ENCODE data around the gene BANF1.

BANF1 gene

GRCh38 chr11:66039765-66040164, 37.5 kb downstream of the BANF1 start:
- DNase-seq = no peak
- ATAC-seq = no peak

GRCh38 chr11:66042227-66042995, 40.1 kb downstream of the BANF1 start:
- no peak for ATAC-seq
- DNase-seq = no peak

- DNase-seq (no peak), ATAC-seq (no peak)
Measured at GRCh38 chr11:66042996-66043906, 40.9 kb downstream of the BANF1 start.

- ATAC-seq = peak; percentile 62
- DNase-seq = no peak
Measured at GRCh38 chr11:66044757-66045156, 42.5 kb downstream of the BANF1 start.

GRCh38 chr11:66045177-66045639, 42.9 kb downstream of the BANF1 start:
- DNase-seq (peak; percentile 90), ATAC-seq (peak; percentile 91)

- no peak for ATAC-seq
- no peak for DNase-seq
Measured at GRCh38 chr11:66046901-66047300, 44.6 kb downstream of the BANF1 start.

- ATAC-seq (no peak), DNase-seq (no peak)
Measured at GRCh38 chr11:66047541-66048365, 45.5 kb downstream of the BANF1 start.

GRCh38 chr11:66048547-66049323, 46.4 kb downstream of the BANF1 start, which contains the start of gene GAL3ST3:
Gene GAL3ST3, minus strand, starts transcription at chr11:66049161. Its CDS starts 3,746 bp downstream, at chr11:66045415.
- ATAC-seq = no peak
- no peak for DNase-seq

GRCh38 chr11:66050581-66051231, 48.4 kb downstream of the BANF1 start:
- no peak for ATAC-seq
- DNase-seq = no peak

GRCh38 chr11:66051371-66051765, 49.1 kb downstream of the BANF1 start:
- no peak for ATAC-seq
- no peak for DNase-seq

GRCh38 chr11:66051766-66052663, 49.7 kb downstream of the BANF1 start, which contains the start of gene SF3B2:
Gene SF3B2, plus strand, starts transcription at chr11:66052364. Its CDS starts 21 bp downstream, at chr11:66052385.
- ATAC-seq (peak; percentile 99), DNase-seq (peak; percentile 96)

- ATAC-seq (no peak), DNase-seq (no peak)
Measured at GRCh38 chr11:66052664-66052982, 50.3 kb downstream of the BANF1 start.

Data from stimulated activated naive CD8-positive, alpha-beta T cell treated with anti-CD3 and anti-CD28 coated beads, Interleukin-15, Interleukin-2, amounts not matched to agents 100 U/mL and 50 U/mL, for 24 hours (primary cell).